ENCODE data around the gene CELF4.

CELF4 gene

DNA sequence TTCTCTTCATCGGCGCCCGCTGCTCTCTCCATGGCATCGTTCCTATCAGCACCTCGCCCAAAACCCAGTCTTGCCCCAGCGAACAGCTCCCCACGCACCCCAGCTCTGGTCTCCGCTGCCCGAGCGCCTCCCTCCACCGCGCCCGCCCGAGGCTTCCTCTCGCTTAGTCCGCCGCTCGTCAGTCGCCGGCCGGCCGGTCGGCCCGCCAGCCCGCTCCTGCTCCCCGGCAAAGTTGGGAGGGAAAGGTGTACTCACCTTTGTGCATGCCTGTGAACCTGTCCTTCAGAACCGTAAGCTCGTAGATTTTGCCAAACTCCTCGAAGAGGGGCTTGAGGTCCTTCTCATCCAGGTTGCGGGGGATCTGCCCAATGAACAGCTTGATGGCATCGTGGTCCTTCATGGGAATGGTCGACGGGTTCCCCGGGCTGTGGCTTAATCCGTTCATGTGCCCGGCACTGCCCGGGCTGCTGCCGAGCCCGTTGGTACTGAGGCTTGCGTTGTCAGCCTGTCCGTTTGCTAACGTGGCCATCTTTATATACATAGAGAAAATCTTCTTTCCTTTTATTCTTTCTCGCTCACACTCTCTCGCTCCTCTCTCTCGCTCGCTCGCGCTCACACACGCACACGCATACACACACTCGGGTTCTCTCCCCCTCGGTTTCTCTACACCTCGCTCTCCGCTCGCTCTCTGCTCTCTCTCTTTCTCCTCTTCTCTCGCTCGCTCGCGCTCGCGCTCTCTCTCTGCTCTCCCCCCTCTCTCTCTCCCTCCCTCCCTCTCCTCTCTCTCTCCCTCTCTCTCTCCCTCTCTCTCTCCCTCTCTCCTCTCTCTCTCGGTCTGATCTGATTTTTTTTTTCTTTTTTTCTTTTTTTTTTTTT, at the start of gene CELF4:
CELF4 (minus strand) TSS at position 698 of the 876 bp plus-strand sequence.
- peak; percentile 73 for DNase-seq

DNA sequence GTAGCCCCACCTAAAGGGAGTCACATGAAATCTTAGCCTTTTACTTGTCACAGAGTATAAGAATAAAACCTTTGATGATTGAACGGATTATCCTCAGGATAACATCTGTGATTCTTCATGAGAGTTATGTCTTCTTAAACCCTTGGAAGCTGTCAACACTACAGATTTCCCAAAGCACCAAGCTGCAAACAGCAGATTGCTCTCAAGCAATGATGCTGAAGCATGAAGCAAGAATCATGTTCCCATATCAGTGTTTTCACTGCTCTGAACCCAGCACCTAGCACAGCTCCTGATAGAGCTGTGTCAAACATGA, 47.6 kb upstream of the CELF4 start:
- DNase-seq = peak; percentile 82

DNA sequence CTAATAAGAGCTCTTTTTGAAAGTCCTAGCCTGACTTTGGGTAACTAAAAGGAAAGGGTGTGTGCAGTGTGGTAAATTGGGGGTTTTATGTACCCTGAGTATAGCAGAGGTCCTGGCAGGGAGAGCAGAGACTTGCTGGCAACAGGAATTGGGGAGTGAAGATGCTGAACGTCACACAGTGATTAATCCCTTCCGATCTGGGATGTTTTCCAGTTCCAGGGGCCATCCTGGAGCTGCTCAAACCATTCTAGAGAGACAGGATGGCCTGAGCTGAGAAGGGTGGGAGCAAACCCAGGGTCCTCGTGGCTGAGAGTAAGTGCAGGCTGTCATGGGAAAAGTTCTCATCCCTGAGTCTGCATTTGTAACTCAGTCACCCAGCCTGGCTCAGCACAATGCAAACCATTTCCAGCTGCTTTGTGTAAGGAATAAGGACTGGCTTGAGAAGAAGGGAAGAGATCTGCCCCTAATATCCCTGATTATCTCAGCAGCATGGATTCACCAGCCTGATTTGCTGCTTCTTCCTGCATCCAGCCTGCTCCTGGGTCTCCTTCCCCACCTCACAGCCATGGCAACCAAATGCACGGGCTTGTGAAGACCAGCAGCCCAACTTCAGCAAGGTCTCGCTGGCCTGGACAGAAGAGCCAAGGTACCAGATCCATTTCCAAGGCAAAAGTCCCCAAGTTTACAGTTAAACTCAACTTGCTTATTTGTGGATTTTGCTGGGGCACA, 47.1 kb upstream of the CELF4 start:
- DNase-seq = peak; percentile 71

DNA sequence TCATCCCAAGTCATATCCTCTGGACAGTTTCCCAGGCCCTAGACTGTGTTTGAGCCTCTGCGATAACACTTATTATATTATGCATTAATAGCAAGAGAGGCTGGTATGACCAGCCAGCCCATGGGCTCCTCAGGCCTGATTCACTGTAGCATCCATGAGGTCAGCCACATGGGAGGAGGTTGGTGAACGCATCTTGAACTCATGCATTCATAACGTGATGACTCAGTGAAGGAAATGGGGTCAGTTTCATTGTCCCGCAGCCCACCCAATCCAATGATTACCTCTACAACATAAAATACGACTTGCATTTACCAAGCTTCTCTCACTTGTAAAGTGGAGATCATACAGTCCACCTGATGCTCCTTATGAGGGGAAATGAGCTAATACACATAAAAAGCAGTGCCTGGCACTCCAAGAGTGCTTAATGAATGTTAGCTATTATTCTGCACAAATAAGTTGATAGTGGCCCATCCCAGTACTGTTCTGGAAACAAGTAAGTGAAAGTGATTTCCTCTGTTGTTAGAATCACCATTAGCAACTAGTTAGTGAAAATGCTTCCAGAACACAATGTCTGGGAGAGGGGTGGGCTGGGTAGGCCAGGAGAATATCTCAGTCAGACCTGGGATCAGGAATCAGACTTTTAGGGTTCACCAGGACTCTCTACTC, 46.1 kb upstream of the CELF4 start:
- DNase-seq = no peak

DNA sequence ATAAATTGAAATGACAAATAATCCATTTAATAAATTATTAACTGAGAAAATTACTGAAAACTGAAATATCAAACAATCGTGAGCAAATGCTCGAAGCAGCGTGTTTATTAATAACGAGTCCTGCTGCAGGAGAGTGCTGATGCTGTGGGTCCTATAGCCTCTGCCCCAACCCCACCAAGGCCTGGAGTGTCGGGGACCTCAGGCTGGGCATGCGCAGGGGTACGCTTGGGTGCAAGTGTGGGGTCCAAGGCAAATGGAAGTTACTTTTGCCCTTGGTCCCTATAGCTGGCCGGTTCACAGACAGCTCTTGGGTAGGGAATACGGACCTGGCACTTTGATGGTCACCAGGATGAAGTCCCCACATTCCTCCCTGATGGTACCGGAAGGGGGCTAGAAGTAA, 43.3 kb upstream of the CELF4 start:
- no peak for DNase-seq

DNA sequence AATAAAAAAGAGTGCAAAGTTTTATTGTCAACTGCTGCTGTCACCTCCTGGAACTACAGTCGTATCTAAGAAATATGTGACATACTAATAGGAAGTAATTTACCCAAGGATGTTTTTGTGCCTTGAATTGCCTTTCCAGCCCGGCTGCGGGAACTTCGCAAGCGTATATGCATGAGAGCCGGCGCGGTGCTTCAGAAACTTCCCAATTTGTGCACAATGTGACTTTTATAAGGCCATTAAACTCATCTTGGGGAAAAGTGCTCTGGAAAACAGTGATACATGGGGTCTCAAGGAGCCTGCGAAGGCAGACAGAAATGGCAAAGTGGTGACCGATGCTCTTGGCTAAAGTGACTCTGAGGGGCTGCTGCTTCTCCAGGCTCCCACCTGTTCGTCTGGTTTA, 41.7 kb upstream of the CELF4 start:
- DNase-seq = no peak

DNA sequence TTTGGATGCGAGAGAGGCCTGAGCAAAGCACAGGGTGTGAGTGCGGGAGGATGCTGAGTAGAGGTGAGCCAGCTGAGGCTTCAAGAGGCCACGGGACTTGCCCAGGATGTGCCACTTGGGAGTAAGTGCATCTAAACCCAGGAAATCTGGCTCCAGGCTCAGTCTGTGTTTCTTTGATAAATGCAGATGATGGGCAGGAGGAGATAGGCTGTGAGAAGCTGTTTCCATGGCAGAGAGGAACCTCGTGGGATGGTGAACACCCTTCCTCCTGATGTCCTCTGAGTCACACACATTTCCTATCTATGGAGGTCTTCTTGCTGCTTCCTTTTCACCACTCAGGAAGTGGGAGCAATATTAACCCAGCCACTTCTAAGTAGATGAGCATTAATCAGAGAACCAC, 38.4 kb upstream of the CELF4 start:
- no peak for DNase-seq

DNA sequence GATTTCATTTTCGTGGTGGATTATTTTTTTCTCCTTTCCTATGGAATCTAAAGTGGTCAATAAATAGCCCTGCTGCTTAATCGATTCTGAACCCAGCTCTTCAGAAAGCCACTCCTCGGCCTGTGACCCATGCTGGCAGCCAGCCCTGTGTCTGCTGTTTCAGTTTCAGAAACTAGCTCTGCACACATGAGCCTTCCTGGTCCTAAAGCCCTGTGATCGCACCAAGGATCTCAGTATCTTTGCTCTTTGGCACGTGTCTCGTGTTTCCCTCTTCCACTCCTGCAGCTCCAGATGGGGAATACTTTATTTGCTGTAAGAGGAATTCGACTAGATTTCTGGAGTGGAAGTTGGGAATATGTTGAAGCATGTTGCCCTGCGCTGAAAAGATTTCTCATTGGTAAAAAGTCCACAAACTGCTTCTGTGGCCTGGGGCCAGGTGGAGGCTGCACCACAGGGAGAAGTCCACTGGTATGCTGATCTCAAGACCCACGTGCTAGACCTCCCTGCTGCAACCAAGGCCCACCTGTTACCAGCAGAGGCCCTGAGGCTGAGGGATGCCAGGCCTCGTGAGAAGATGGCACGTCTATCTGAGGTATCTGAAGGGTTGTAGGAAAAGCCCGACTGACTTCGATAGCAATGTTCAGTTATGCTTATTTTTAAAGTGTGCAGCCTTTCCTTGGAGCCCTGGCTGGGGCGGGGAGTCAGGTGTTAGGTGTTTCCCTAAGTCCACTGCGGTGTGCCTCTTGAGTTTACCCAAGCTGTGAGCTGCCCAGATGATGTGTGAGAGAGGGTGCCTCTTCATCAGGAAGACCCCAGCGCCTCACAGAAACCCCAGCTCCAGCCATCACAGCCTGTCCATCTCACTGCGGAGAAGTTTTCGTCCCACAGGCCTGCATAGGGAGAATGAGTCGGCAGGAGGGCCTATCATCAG, 33.6 kb upstream of the CELF4 start:
- no peak for DNase-seq

DNA sequence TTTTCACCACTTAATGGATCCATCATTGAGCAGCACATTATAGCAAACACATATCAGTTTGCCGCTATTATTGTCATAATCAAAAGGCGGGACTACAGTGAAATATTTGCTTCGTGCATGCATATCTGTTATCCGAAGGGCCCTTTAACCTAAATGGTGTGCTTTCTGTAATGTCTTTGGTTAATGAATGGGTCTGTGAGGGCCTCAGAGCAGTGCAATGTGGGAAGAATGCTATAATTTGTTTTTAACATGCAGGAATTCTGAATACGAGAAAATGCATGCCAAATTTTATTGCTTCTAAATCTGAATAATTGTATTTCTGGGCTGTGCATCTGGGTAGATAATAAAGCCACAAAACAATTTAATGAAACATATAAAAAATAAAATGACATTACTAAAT, 32.8 kb upstream of the CELF4 start:
- DNase-seq = no peak

DNA sequence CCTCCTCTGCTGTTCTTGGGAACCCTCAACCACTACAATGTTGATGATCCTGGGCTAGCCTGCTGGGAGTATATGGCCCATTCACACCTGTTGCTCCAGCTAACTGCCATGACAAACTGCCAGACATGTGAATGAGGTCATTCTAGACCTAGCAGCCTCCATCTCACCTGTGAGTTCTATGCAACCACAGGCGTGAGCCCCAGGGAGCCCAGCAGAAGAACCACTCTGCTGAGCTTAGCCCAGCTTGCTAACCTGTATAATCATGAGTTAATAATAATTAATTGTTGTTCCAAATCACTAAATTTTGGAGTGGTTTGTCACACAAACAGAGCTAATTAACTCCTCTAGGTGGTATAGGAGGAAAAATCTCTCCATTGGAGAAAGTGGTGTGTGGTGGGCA, 24.7 kb upstream of the CELF4 start:
- DNase-seq = no peak

DNA sequence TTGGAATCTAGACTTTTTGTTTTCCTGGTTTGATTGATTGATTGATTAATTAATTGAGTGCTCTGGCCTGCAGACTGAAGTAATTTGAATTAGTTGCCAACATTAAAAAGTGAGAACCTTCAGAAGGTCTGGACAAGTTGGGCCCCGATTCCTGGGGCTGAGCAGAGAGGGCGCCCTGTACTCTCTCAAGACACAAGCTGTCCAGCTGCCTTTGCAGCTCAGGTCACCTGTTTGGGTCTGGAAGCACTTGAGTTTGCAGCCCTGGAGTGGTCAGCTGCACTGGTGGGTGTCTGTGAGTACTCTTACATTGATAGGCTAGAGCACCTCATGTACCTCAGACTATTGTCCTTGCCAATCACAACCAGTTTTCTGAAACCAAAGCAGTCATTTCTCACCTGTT, 22.7 kb upstream of the CELF4 start:
- DNase-seq = no peak

DNA sequence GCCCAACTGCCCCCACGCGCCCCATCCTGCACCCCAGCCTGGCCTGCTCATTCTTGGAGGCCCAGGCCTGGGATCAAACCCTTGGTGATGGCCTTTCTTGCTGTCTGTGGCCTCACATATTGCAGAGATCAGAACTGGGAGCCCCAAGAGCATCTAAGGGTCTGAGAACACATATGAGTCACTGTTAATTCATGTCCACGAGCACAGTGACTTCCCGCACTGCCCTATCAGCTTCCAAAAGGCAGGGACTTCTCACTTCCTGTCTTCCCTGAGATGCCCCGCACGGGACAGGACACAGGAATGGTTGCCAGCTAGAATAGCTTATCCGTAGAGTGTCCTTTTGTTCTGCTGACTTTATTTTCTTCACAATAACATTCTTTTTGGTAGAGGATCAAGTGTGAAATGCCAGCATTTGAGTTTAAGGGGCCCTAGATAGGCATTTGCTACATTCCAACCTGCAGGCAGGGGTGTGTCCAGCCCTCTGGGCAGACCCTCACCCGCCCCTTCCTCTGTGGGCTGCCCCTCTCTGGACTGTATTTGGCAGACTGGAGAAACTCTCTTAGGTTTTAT, 21.1 kb upstream of the CELF4 start:
- no peak for DNase-seq

DNA sequence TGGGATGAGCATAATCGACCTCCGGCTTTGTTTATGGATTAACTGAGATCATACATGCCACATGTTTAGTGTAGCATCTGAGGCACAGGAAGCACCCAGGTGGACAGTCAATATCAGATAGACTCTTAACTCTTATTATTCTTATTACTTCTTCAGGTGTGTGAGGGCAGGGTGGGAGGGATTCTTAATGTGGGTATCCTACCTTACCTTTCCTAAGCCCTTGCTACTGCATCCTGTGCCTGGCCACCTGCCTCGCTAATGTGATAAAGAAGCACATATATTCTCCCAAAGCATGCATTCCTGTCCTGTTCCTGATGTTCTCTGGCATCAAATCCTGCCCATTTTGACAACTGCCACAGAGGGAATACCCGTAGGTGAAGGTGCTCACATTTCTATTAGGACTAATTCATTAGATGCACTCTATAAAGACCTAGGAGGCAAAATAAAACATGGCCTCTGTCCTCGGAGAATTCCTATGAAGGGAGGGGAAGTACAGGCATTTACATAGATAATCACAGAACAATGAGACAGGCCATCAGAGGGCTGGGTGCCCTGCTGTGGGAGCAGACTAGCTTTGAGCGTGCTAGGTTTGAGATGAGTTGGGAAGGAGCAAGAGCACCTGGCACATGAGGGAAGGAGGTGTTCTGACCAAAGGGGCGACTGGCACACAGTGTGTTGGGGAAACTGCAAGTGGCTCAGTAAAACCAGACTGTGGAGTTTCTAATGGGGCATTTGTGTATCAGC, 19.5 kb upstream of the CELF4 start:
- no peak for DNase-seq

DNA sequence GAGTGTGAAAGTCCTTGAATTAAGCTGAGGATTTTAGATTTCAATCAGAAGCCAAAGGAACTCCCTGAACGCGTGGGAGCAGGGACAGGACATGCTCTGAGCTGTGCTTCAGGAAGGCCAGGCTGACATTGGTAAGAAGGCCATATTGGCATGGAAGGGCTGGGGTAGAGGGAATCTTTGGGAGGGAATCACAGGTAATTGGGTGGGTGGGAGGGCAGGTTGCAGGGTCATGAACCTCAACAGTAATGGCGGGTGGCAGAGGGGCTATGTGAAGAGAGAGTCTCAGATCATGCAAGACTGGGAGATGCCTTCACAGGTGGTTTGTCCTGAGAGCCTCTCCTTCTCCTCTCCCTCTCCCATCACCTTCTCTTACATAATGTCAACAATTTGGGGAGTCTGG, 18.6 kb upstream of the CELF4 start:
- no peak for DNase-seq

DNA sequence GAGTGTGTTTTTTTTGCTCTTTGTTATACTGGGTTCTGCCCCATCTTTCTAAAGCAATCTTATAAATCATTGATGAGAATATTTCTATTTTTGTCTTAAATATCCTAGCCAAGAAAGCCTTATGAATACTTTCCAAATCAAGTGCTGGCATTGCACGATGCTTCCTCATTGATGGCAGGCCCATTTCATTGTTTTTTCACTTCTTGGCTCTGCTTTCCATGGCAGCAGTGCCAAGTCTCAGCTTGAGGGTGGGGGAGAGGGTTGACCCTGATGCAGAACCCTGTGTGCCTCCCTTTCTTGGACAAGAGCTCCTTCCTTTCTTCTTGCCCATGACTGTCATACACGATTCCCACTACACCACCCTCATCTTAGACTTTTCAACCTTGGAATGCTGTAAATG, 16.7 kb upstream of the CELF4 start:
- DNase-seq = no peak

DNA sequence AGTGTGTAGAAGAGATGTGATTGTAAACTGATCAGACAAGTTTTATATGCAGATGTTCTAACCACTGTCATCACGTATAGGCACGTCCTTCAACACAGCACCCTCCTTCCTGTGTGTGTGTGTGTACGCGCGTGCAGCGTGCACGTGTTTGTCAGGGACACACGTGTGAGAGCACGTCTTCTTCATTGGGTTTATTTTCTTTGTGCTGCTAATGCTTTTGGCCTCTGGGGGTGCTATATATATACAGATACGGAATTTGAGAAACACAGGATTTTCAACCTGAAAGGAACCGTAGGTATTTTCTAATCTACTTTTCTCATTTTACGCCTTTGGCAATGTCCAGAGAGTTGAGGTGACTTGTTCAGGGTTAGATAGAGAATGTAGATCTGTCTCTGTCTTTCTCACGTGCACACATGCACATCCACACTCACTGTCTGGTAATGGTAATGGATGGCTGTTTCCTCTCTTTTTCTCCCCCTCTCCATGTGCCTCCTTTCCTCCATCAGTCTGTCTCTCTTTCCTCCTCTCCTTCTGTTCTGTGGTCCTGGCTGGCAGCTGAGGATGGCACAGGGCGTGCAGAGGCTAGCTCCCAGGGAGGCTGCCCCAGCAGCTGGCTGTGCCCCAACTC, 13.4 kb upstream of the CELF4 start:
- DNase-seq = peak; percentile 45

DNA sequence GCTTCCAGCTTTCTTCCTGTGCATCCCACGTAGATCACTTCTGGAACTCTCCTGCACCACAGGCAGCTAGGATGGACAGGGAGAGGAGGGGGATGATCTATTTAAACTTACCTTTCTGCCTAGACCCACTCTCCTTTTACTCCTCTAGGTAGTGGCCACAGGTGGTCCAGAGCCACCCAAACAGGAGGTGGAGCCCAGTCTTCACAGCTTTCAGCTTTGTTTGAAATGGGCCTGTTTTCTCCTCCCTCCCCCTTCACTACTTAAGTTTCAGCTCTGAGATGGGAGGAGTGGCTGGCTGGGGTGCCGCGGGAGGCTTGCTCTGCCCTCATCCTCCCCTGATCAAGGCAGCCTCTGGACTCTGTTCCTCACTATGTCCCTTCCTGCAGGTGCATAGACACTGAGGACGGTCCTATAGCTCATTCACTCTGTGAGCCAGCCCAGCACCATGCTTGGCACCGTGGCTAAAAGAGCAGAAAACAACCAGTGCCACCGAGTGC, 12.6 kb upstream of the CELF4 start:
- no peak for DNase-seq

DNA sequence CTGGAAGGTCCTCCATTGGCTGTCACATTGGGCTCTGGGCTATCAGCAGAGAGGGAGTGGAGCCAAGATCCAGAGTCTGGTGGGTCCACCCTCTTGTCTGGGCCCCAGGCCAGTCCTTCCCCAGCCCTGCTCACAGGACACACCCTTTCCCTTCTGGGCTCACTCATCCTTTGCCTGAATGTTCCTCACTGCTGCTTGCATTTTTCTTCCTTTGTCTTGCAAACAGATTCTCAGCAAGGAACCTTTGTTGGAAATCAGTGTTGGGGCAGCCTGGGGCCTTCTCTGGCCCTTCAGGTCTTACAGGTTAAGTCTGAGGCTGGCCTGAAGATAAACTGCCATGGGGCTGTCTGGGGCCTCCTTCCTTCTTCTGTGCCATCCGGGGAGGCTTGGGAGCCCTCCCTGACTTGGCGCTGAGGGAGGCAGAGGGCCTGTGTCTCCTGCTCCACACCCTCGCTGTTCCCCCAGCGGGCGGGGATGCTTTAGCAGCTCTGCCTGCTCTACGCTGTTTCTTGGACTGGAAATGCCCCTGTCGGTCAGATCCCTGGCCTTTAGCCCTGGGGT, 11.5 kb upstream of the CELF4 start:
- no peak for DNase-seq

DNA sequence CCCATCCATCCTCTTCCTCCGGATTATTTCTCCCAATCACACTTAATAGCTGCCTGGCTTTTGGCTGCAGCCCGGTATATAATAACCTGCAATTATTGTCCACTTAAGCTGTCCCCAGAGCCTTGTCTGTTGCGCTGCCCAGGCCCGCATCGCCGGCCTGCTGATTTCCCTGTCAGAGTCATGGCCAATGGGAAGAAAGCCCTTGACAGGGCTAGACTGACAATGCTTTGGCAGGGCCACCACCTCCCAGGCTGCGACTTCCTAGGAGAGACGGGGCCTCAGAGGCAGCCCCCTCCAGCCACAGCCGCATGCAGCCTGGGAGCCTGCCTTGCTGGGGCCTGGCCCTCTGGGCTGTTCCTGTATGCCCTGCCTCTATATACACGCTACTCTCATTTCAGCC, 10.0 kb upstream of the CELF4 start:
- no peak for DNase-seq

DNA sequence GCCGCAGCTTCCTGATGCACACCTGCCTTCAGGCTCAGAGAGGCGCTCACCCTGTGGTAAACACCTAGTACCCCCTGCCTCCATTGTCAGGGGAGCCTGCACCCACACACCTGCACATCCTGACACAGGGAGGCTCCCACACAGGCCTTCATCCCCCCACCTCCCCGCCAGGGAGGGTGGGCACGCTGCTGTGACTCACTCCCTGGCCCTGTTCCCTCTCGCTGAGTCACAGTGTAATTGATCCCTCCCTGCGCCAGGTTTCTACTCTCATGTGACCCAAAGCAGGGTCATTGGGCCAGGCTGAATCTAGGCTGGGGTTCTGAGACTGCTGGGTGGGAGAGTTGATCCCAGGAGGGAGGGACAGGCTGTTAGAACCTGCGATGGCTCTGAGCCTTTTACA, 8.5 kb upstream of the CELF4 start:
- DNase-seq = no peak

DNA sequence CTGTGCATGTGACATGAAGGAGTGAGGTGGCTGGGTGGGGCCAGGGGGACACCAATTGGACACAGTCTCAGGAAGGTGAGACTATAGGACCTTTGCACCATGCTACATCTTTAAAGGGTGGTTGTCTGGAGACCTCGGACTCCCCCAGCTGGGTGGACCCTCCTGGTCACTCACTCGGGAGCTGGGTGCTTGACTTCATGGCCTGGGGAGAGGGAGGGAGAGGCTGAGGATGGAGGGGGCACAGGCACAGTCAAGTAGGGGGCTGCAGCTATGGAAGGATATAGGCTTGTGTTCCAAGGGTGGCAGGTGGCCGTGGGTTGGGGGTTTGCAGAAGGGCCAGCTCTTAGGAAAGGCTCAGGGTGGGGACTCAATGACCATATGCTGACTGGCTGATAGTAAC, 7.1 kb upstream of the CELF4 start:
- DNase-seq = peak; percentile 5
